Neural cell (in vitro differentiated cells): Measurements from ENCODE around the gene ZNF189. TPM values are rescaled to one million over a fixed set of nuclear protein-coding genes. Genes with fewer than 3 reads are reported as not detected.
A peak's percentile ranks its signal among the peaks of the same experiment; 100 is the strongest.

Experiments used
- H2AFZ ChIP-seq: fragments of 200-600, 300-800 bp; sonication (generic), shearing (Covaris generic); 2 replicates; pipeline ENCODE4 v1.6.0; 2014; ENCODE audit warnings: low read depth, mild to moderate bottlenecking, antibody characterized with exemption, low read length, moderate library complexity
- H3F3A ChIP-seq: fragments of 200-600 bp; shearing (Covaris generic); 2 replicates; pipeline ENCODE4 v1.6.1; 2016; ENCODE audit warnings: mild to moderate bottlenecking, moderate library complexity, mixed read lengths, antibody characterized with exemption, low read length; ENCODE audit not compliant: insufficient read depth, poor library complexity, severe bottlenecking
- H3K27ac ChIP-seq: fragments of 200-600, 300-800 bp; sonication (generic), shearing (Covaris generic); 2 replicates; pipeline ENCODE4 v1.5.1; 2014; ENCODE audit warnings: mild to moderate bottlenecking, low read length, moderate library complexity
- H3K27me3 ChIP-seq: fragments of 300-800, 200-600 bp; sonication (generic), shearing (Covaris generic); 2 replicates; pipeline ENCODE4 v1.6.0; 2014; ENCODE audit warnings: mild to moderate bottlenecking, low read depth, low read length, moderate library complexity; ENCODE audit not compliant: insufficient read depth
- H3K36me3 ChIP-seq: fragments of 300-800, 200-600 bp; sonication (generic), shearing (Covaris generic); 2 replicates; pipeline ENCODE4 v1.5.1; 2014; ENCODE audit warnings: mild to moderate bottlenecking, antibody characterized with exemption, low read length, moderate library complexity; ENCODE audit not compliant: insufficient read depth
- H3K4me2 ChIP-seq: fragments of 300-800, 200-600 bp; sonication (generic), shearing (Covaris generic); 2 replicates; pipeline ENCODE4 v1.6.0; 2014; ENCODE audit warnings: mild to moderate bottlenecking, low read length
- H3K4me3 ChIP-seq: fragments of 300-800, 200-600 bp; sonication (generic), shearing (Covaris generic); 2 replicates; pipeline ENCODE4 v1.5.1; 2014; ENCODE audit warnings: mild to moderate bottlenecking, low read length, moderate library complexity
- H3K79me2 ChIP-seq: fragments of 200-600 bp; shearing (Covaris generic); replicated peaks from 2 replicates; pipeline ENCODE4 v1.6.0; 2014; ENCODE audit warnings: mild to moderate bottlenecking, low read length, moderate library complexity; ENCODE audit not compliant: insufficient read depth
- H3K9ac ChIP-seq: fragments of 300-800, 200-600 bp; sonication (generic), shearing (Covaris generic); 2 replicates; pipeline ENCODE4 v1.6.1; 2016; ENCODE audit warnings: mild to moderate bottlenecking, low read length, mixed read lengths
- H3K9me2 ChIP-seq: fragments of 200-600 bp; shearing (Covaris generic); 2 replicates; pipeline ENCODE4 v1.6.1; 2016; ENCODE audit warnings: mild to moderate bottlenecking, low read length, mixed read lengths; ENCODE audit not compliant: insufficient read depth
- H3K9me3 ChIP-seq: fragments of 200-600, 300-800 bp; sonication (generic), shearing (Covaris generic); 2 replicates; pipeline ENCODE4 v1.6.1; 2016; ENCODE audit warnings: mild to moderate bottlenecking, mixed run types, low read length, moderate library complexity, mixed read lengths
- H4K20me1 ChIP-seq: fragments of 200-600 bp; shearing (Covaris generic); 2 replicates; pipeline ENCODE4 v1.6.1; 2016; ENCODE audit warnings: mild to moderate bottlenecking, mixed run types; ENCODE audit not compliant: insufficient read depth
- CTCF ChIP-seq: fragments of 450-650 bp; IDR thresholded peaks from 2 replicates; pipeline ENCODE4 v1.5.1; 2014; ENCODE audit warnings: antibody characterized with exemption, mild to moderate bottlenecking, moderate library complexity; ENCODE audit not compliant: poor library complexity, severe bottlenecking
- EP300 ChIP-seq: fragments of 450-650 bp; conservative IDR thresholded peaks from 2 replicates; pipeline ENCODE4 v1.6.1; 2014; ENCODE audit warnings: antibody characterized with exemption, mild to moderate bottlenecking, moderate library complexity; ENCODE audit not compliant: poor library complexity, severe bottlenecking
- EZH2 ChIP-seq: fragments of 200-600, 300-800 bp; shearing (Covaris generic), sonication (generic); IDR thresholded peaks from 2 replicates; pipeline ENCODE4 v1.6.1; 2014; ENCODE audit warnings: antibody characterized with exemption, low read length, borderline replicate concordance, mild to moderate bottlenecking; ENCODE audit not compliant: insufficient read depth, poor library complexity, severe bottlenecking
- MXI1 ChIP-seq: fragments of 450-650 bp; conservative IDR thresholded peaks from 2 replicates; pipeline ENCODE4 v1.6.1; 2014; ENCODE audit warnings: antibody characterized with exemption, mild to moderate bottlenecking; ENCODE audit not compliant: poor library complexity, severe bottlenecking
- POLR2AphosphoS5 ChIP-seq: IDR thresholded peaks from 2 replicates; pipeline ENCODE4 v1.6.1; 2012
- RAD21 ChIP-seq: fragments of 450-650 bp; conservative IDR thresholded peaks from 2 replicates; pipeline ENCODE4 v1.6.1; 2014; ENCODE audit warnings: antibody characterized with exemption, mild to moderate bottlenecking, moderate library complexity
- REST ChIP-seq: IDR thresholded peaks from 2 replicates; pipeline ENCODE4 v1.6.1; 2012; ENCODE audit warnings: borderline replicate concordance
- SMC3 ChIP-seq: fragments of 450-650 bp; conservative IDR thresholded peaks from 2 replicates; pipeline ENCODE4 v1.6.1; 2014; ENCODE audit warnings: antibody characterized with exemption, mild to moderate bottlenecking, moderate library complexity; ENCODE audit not compliant: poor library complexity
- TAF1 ChIP-seq: IDR thresholded peaks from 2 replicates; pipeline ENCODE4 v1.6.1; 2012; ENCODE audit warnings: low read depth
- polyA plus RNA-seq: library from polyadenylated mRNA; depleted of rRNA; stranded (reverse); fragments of >200 nt; gene quantifications from 2 replicates; pipeline ENCODE4 v1.2.3, GENCODE V29; 2014

ZNF189 gene
- polyA plus RNA-seq, 1 donor from 2014 or later: 28.0 TPM

DNA sequence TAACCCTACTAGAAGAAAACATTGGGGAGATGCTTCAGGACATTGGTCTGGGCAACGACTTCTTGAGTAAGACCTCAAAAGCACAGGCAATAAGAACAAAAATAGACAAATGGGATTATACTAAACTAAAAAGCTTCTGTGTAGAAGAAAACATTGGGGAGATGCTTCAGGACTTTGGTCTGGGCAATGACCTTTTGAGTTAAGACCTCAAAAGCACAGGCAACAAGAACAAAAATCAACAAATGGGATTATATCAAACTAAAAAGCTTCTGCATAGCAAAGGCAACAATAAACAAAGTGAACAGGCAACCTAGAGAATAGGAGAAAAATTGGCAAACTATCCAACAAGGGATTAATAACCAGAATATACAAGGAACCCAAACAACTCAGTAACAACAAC is 4.0 kb upstream of the ZNF189 start:
- Histone ChIP-seq H3K27ac (no peak overlapping the region), H3K9me3 (no peaks in the 10 kb centered on the region), H3K4me2 (no peak overlapping the region), H3K27me3 (no peaks in the 10 kb centered on the region), H2AFZ (no peak overlapping the region), H3K36me3 (peaks cover 7% of the 10 kb centered on the region), H3K4me3 (no peak overlapping the region), H4K20me1 (no peaks in the 10 kb centered on the region), H3F3A (no peaks in the 10 kb centered on the region), H3K79me2 (peaks cover 72% of the 10 kb centered on the region), H3K9me2 (no peaks in the 10 kb centered on the region), H3K9ac (no peak overlapping the region)
- TF ChIP-seq REST (no peak), POLR2AphosphoS5 (no peak), RAD21 (no peak), EP300 (no peak), MXI1 (no peak), CTCF (no peak), EZH2 (no peak), SMC3 (no peak), TAF1 (no peak)

- H3K79me2 ChIP-seq: peaks cover 78% of the 10 kb centered on the region
- H3K27me3 ChIP-seq: no peaks in the 10 kb centered on the region
- peak overlapping the region; percentile 90 for H3K4me2 ChIP-seq
- peak overlapping the region; percentile 88 for H3K27ac ChIP-seq
- TF ChIP-seq SMC3 (no peak), REST (no peak), MXI1 (no peak), POLR2AphosphoS5 (no peak), EZH2 (no peak), TAF1 (no peak), RAD21 (no peak), CTCF (no peak), EP300 (no peak)
- H2AFZ ChIP-seq: peak overlapping the region; percentile 75
- peak overlapping the region; percentile 83 for H3K9ac ChIP-seq
- peak overlapping the region; percentile 72 for H3K4me3 ChIP-seq
- H4K20me1 ChIP-seq: no peaks in the 10 kb centered on the region
- H3K36me3 ChIP-seq: peaks cover 15% of the 10 kb centered on the region
- H3K9me3 ChIP-seq: no peaks in the 10 kb centered on the region
- no peaks in the 10 kb centered on the region for H3K9me2 ChIP-seq
- no peaks in the 10 kb centered on the region for H3F3A ChIP-seq
Measured at GRCh38 chr9:101397746-101398067, 944 bp upstream of the ZNF189 start.
